KOPT-K1 (cell line): Measurements from ENCODE around the gene GPRASP2.
A peak's percentile ranks its signal among the peaks of the same experiment; 100 is the strongest.
"Not testable (repeated sequence)": the region's sequence is repeated elsewhere in the genome, so short reads cannot be mapped to it uniquely, and the experiment has no call there.

Experiments
- H3K27ac ChIP-seq: fragments of 200-600 bp; sonication (generic); 2 replicates; pipeline ENCODE4 v1.5.1; 2016; ENCODE audit warnings: antibody characterized with exemption, mild to moderate bottlenecking, low read depth, low read length; ENCODE audit not compliant: poor library complexity, severe bottlenecking
- H3K36me3 ChIP-seq: fragments of 200-600 bp; sonication (generic); 2 replicates; pipeline ENCODE4 v1.5.1; 2017; ENCODE audit warnings: antibody characterized with exemption, mild to moderate bottlenecking, low read length, moderate library complexity; ENCODE audit not compliant: insufficient read depth
- H3K9me3 ChIP-seq: fragments of 200-600 bp; sonication (generic); 2 replicates; pipeline ENCODE4 v1.5.1; 2017; ENCODE audit warnings: antibody characterized with exemption, low read length, mild to moderate bottlenecking; ENCODE audit not compliant: insufficient read depth, poor library complexity, severe bottlenecking

Gene GPRASP2

DNA sequence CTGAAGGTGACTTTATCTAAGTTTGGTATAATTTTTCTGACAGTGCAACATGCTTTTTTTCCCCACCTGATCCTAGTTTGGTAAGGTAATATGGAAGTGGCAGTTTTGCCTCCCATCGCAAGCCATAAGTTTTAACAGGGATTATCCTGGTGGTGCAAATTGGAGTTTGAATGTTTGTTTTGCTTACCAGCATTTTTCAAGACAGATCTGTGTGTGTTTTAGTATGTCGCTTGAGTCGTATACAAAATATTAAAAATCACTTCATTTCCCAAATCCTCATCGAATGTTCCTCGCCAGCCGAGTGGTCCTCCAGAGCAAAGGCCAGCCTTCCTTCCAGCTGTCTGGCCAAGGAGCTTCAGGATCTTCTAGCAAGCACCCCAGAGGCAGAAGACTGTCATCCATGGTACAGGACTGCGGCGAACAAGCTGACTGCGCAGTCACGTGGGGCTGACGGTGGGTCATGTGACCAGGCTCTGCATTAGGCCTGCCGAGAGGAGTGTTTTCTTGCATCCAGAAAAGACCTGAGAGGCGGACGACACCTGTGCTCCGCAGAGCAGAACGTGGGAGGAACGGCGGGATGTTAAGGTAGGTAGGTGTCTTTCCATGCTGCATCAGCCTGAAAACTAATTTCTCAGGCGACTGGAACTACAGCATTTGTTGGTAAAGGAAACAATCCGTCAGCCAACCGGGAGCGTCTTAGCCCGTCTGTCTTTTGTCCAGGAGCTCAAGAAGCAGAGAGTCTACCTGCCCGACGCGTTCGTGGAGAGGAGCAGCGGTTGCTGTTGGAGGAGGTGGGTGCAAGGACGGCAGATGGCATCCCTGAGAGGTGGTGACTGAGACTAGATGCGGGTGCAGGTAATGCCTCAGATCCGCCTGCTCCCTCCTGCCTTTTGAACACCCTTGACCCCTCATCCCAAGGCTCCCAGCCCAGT is 8.3 kb downstream of the GPRASP2 start, which contains the start of gene GPRASP3:
Gene GPRASP3, plus strand, starts transcription at position 507 of the 932 bp plus-strand sequence. CDS start 28,253 bp downstream, outside the sequence.
- no peaks in the 10 kb centered on the region for H3K9me3 ChIP-seq
- H3K36me3 ChIP-seq = no peaks in the 10 kb centered on the region
- H3K27ac ChIP-seq = peak within 1 kb of the TSS; percentile 34

DNA sequence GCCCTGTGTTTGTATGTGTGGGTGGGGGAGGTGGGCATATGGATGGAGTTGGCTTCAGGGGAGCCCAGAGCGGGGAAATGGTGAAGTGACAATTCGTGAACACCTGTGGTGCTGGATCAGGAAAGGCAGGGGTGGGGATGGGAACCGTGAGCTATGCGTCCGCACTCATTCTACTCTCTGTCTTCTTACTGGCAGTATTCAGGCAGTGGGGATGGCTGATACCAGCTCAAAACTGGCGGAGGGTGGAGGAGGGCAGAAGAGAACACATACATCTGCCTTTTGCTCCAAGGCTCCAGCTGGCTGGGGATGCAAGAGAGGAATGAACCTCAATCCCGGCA is 8.9 kb downstream of the GPRASP2 start:
- H3K27ac ChIP-seq = peak overlapping the region; percentile 34
- not testable (repeated sequence) for H3K9me3 ChIP-seq, H3K36me3 ChIP-seq

DNA sequence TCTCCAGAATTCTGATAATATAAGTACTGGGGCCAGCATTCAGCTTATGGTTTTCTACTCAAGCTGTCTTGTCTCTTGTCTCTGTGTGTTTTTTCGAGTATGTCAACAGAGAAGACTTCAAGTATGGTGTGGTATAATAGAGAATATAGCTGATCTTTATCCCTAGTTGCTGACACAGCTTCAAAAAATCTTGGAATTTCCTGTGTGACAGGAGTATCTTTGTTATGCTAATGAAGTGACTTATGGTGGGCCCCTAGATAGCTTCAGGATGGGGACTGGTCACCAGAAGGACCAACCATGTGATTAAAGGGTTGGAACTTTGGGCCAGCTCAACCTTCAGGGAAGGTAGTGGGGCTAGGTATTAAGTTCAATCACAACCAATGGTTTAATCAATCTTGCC is 11.2 kb downstream of the GPRASP2 start:
- no peaks in the 10 kb centered on the region for H3K36me3 ChIP-seq
- H3K27ac ChIP-seq = no peak overlapping the region
- no peaks in the 10 kb centered on the region for H3K9me3 ChIP-seq

DNA sequence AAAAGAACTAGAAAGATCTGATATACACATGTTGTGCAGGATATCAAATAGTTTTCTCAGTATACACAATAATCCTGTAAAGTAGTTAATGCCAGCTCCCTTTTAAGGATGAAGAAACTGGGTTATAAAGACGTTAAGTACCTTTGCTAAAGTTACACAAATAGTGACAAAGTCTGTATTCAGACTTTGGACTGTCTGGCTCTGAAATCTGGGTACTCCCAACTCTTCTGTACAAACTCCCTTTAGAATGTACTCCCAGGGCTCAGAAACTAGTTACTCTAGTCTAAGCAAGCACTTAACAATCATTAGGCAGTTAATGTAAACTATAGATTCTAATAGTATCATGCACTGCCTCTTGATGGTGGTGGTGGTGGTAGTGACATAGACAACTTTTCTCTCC is 15.5 kb downstream of the GPRASP2 start:
- no peak overlapping the region for H3K27ac ChIP-seq
- H3K36me3 ChIP-seq = no peaks in the 10 kb centered on the region
- H3K9me3 ChIP-seq = no peaks in the 10 kb centered on the region

DNA sequence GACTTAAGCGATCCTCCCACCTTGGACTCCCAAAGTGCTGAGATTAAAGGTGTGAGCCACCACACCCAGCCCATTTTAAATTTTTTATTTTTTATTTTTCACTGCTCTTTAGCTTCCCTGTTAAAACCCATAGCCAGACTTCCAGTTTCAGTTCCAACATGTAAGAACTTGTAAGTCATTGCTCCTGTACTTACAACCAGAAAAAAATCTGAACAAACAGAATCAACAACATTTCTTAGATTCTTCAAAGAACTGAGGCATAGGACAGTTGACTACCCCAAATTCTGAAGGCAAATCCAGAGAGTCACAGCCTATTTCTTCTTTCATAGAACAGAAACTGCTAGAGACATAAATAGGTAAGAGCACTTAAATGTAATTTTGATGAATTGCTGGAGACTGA is 16.4 kb downstream of the GPRASP2 start:
- H3K9me3 ChIP-seq = no peaks in the 10 kb centered on the region
- H3K36me3 ChIP-seq = no peaks in the 10 kb centered on the region
- no peak overlapping the region for H3K27ac ChIP-seq

DNA sequence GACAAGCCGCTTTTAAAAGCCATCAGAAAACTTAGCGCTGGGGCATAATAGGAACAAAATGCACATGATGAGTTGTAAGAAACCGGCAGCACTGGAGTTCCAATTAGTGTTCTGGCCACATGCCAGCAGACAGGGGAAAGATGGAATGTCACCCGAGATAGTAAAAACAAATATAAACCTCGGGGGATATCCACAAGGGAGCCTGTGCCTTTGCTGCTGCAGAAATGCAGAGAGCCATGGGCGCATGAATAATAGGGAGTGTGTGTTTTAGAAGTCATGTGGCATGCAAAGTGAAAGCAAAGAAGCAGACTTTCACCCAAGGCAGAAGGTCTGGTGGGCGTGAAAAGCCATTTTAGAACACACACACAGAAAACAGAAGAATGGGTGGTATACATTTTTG is 27.4 kb downstream of the GPRASP2 start:
- Histone ChIP-seq H3K36me3 (no peaks in the 10 kb centered on the region), H3K27ac (no peak overlapping the region), H3K9me3 (no peaks in the 10 kb centered on the region)

DNA sequence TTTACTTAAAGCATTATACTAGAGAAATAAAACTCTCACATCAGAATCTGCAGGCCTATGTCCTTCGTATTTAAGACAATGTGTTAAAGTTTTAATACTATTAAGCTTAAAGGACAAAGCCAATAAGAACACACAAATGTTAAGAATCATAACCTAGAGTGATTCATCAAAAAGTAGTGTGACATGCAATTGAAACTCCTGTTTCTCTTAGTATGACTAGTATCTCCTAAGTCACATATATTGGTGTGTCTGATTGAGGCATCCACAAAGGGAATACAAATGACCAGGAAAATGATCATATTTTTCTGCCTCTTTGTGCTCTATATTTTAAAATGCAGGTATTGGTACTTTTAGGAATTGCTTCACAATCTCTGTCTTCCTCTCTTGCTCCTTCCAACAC is 32.1 kb downstream of the GPRASP2 start:
- Histone ChIP-seq H3K27ac (no peak overlapping the region), H3K36me3 (no peaks in the 10 kb centered on the region), H3K9me3 (no peaks in the 10 kb centered on the region)

DNA sequence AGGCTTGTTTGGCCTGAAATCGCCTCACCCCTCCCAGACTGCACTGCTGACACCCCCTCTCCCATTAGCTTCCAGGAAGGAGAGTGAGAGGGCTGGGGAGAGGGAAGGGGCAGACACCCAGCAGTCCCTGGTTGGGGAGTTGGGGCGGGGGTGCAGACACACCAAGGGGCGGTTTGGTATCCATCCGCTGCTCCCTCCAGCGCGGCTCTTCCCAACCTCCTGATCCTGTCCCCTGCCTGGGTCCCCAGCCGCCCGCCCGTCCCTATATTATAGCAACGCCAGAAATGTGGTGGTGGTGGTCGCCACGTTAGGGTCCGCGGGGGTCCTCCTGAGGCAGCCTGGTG is 33.2 kb downstream of the GPRASP2 start:
- Histone ChIP-seq H3K36me3 (no peaks in the 10 kb centered on the region), H3K9me3 (no peaks in the 10 kb centered on the region), H3K27ac (no peak overlapping the region)

DNA sequence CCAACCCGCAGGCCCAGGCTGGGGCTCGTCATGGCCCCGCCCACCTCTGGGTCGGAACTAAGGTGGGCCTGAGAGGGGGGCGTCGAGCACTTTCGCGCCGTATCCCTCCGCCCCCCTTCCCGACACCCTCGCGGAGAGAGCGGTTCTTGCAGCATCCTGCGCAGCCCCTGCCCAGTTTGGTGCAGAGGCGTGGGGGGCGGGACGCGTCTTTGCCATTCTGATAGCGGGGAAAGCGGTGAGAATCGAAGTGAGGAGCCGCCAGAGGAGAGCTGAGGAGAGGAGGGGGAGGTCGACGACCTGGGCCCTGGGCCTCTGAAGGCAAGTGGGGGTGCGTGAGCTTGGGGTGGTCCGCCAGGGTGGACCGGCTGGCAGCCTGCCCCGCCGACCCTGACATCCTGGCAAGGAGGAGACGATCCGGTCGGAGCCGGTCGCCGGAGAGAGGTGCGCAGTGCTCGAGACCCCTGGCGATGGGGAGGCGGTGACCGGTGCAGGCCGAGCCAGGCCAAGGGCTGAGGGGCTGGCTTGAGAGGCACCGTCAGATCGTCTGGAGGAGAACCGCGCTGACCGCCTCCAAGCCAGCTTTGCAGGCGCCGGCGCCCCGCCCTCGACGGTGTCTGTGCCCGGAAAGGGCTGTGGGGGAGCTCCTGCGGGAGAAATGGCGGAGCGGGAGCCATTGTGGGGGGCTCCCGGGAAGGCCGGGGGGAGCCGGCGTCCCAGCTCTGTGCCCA is 33.8 kb downstream of the GPRASP2 start:
- no peaks in the 10 kb centered on the region for H3K36me3 ChIP-seq
- H3K27ac ChIP-seq = no peak overlapping the region
- no peaks in the 10 kb centered on the region for H3K9me3 ChIP-seq

DNA sequence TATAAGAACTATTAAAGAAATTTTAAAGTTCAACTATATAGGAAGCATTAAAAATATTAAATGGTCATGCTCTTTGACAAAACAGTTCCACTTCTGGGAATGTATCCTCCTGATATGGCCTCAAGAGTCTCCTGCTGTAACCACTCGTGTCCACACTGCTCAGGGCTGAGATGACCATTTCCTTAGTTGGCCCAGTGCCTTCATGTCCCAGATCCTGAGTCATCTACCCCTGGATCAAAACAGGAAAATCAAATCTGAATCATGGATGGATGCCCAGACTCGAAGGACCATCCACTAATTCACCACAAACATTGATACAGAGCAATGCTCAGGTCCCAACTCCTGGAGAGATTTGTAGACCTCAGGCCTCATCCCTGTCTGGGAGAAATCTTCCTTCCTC is 53.0 kb downstream of the GPRASP2 start:
- Histone ChIP-seq H3K27ac (no peak overlapping the region), H3K9me3 (no peaks in the 10 kb centered on the region), H3K36me3 (no peaks in the 10 kb centered on the region)

DNA sequence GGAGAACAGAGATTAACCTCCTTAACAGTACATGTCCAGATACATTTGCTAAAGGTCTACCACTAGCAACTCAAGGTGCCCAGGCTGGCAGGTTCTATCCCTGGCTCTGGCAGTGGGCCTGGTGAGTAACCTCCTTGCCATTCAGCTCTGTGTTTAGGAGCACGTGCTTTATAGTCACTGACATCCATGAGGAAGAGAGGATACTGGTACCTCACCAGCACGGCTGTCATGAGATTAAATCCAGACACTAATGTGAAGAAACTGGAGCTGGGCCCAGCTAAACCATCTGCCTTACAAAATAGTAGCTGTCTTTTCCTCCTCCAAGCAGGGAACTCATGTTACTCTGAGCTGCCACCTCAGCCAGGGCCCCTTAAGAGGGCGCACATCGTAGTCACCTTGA is 53.6 kb downstream of the GPRASP2 start:
- H3K27ac ChIP-seq = no peak overlapping the region
- no peaks in the 10 kb centered on the region for H3K36me3 ChIP-seq
- H3K9me3 ChIP-seq = no peaks in the 10 kb centered on the region

DNA sequence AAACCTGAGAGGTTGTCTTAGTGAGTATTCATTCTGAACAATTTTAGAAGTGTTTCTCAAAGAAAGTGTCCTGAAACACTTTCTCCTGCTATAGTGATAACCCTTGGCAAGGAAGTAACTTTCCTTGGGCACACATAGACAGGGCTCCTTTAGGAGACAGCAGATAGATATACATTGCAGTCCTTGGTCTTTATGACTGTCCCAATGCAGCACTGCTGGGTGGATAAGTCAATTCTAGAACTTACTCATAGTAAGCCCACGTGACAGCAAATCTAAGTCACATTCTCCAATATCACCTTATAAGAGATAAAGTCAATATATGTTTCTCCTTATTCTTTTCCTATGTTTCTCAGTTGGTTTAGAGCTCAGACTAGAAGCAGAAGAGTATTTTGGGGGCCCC is 55.0 kb downstream of the GPRASP2 start:
- H3K27ac ChIP-seq = no peak overlapping the region
- H3K9me3 ChIP-seq = no peaks in the 10 kb centered on the region
- H3K36me3 ChIP-seq = no peaks in the 10 kb centered on the region
